HepG2 (cell line): ENCODE results near the gene KLHL36. TPM values are rescaled to one million over a fixed set of nuclear protein-coding genes. Genes with fewer than 3 reads are reported as not detected.

Experiments used
- AKAP8 ChIP-seq: sonication (generic); formaldehyde crosslinking; IDR thresholded peaks from 2 replicates; pipeline ENCODE4 v1.5.1; 2020; ENCODE audit warnings: mild to moderate bottlenecking, missing genetic modification reagents
- KAT2B ChIP-seq: fragments of 150-350 bp; IDR thresholded peaks from 2 replicates; pipeline ENCODE4 v1.6.1; 2014; ENCODE audit warnings: low read depth, low read length, borderline replicate concordance
- MBNL3 ChIP-seq: fragments of 250-450 bp; sonication (Bioruptor Pico); conservative IDR thresholded peaks from 2 replicates; pipeline ENCODE4 v1.8.0; 2022; ENCODE audit warnings: mild to moderate bottlenecking, inconsistent platforms
- PITX1 ChIP-seq: sonication (generic); formaldehyde crosslinking; IDR thresholded peaks from 2 replicates; pipeline ENCODE4 v1.5.1; 2020; ENCODE audit warnings: mild to moderate bottlenecking, missing genetic modification reagents
- SMYD3 ChIP-seq: sonication (generic); formaldehyde crosslinking; IDR thresholded peaks from 2 replicates; pipeline ENCODE4 v1.8.1; 2023; ENCODE audit warnings: mild to moderate bottlenecking, missing genetic modification reagents
- SOX13 ChIP-seq, 3 experiments: fragments of 450-650 bp in 1 of 3; sonication (generic) in 1 of 3; formaldehyde crosslinking in 1 of 3; IDR thresholded peaks in 2 of 3; conservative IDR thresholded peaks in 1 of 3; 2 replicates each; pipeline versions ENCODE4 v1.5.0 to v1.6.1; 2016 to 2020; ENCODE audit warnings: antibody characterized with exemption in 1 of 3, mild to moderate bottlenecking in 1 of 3, missing compliant biosample characterization in 1 of 3, missing genetic modification reagents in 1 of 3, moderate library complexity in 1 of 3
- TBL1XR1 ChIP-seq: fragments of 150-350 bp; IDR thresholded peaks from 2 replicates; pipeline ENCODE4 v1.6.1; 2014; ENCODE audit warnings: borderline replicate concordance, low read length; ENCODE audit not compliant: partially characterized antibody
- TCF7 ChIP-seq: sonication (generic); IDR thresholded peaks from 2 replicates; pipeline ENCODE4 v1.6.1; 2016; ENCODE audit warnings: antibody characterized with exemption, low read depth
- ZFX ChIP-seq: sonication (generic); formaldehyde crosslinking; IDR thresholded peaks from 2 replicates; pipeline ENCODE4 v1.4.0; 2020; ENCODE audit warnings: mild to moderate bottlenecking, low read depth, missing genetic modification reagents, moderate library complexity
- ZNF143 ChIP-seq: sonication (generic); formaldehyde crosslinking; IDR thresholded peaks from 2 replicates; pipeline ENCODE4 v1.4.0; 2020; ENCODE audit warnings: missing genetic modification reagents
- ZNF263 ChIP-seq: sonication (generic); formaldehyde crosslinking; IDR thresholded peaks from 2 replicates; pipeline ENCODE4 v1.4.0; 2020; ENCODE audit warnings: missing genetic modification reagents
- ZNF350 ChIP-seq: sonication (generic); formaldehyde crosslinking; IDR thresholded peaks from 2 replicates; pipeline ENCODE4 v1.4.0; 2020; ENCODE audit warnings: mild to moderate bottlenecking, low read depth, missing genetic modification reagents, borderline replicate concordance
- ZNF484 ChIP-seq: sonication (generic); formaldehyde crosslinking; IDR thresholded peaks from 2 replicates; pipeline ENCODE4 v1.5.1; 2020; ENCODE audit warnings: mild to moderate bottlenecking, low read depth, missing genetic modification reagents, borderline replicate concordance
- polyA plus RNA-seq, 8 experiments: library from polyadenylated mRNA; depleted of rRNA in 3 of 8; stranded (reverse) in 7 of 8; unstranded in 1 of 8; fragments of >200 nt; fragmentation: Illumina TruSeq in 4 of 8; extraction: Trizol in 4 of 8; gene quantifications; 2 replicates each; pipeline versions ENCODE4 v1.2.1 to v1.2.3, GENCODE V29; 2011 to 2016; ENCODE audit warnings: low read depth in 4 of 8, missing spikeins in 1 of 8, mixed read lengths in 1 of 8; ENCODE audit not compliant: insufficient read depth in 1 of 8
- total RNA-seq, 5 experiments: library from RNA; depleted of rRNA; stranded (reverse); fragments of >200 nt; fragmentation: Illumina TruSeq; extraction: Trizol; gene quantifications; 2 replicates each; pipeline ENCODE4 v1.2.3, GENCODE V29; 2016; ENCODE audit warnings: low read depth in 1 of 5
- TF ChIP-seq, protein P1 (sequence below): IDR thresholded peaks from 2 replicates; pipeline ENCODE4 v1.4.0; 2020; ENCODE audit warnings: mild to moderate bottlenecking, missing genetic modification reagents
- TF ChIP-seq, protein P2 (sequence below): sonication (generic); formaldehyde crosslinking; IDR thresholded peaks from 2 replicates; pipeline ENCODE4 v1.4.0; 2020; ENCODE audit warnings: missing genetic modification reagents

KLHL36 gene
- total and polyA plus RNA-seq, 2 of the 13 experiments (the other 11 are each of a cell fraction or from before 2014, with no cell fraction given), result 24.3 to 26.0 TPM

DNA sequence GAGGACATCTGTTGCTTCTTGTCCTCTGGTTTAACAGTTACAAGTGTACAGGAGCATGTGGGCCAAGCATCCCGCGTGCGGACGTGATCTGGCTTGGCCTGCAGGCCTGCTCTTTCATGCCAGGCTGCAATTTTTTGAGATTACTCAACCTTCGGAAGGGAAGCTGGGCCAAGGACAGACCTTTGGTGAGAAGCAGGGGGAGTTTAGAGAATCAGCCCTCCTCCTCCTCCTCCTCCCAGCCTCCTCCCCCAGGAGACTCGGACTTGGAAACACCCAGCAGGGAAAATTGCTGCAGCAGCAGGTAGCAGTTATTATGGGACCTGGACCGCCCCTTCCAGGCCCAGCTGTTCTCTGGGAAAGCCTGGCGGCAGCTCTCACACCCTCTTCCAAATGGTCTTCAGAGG is 5.1 kb upstream of the KLHL36 start (continued):
- TF ChIP-seq, protein P1, sequence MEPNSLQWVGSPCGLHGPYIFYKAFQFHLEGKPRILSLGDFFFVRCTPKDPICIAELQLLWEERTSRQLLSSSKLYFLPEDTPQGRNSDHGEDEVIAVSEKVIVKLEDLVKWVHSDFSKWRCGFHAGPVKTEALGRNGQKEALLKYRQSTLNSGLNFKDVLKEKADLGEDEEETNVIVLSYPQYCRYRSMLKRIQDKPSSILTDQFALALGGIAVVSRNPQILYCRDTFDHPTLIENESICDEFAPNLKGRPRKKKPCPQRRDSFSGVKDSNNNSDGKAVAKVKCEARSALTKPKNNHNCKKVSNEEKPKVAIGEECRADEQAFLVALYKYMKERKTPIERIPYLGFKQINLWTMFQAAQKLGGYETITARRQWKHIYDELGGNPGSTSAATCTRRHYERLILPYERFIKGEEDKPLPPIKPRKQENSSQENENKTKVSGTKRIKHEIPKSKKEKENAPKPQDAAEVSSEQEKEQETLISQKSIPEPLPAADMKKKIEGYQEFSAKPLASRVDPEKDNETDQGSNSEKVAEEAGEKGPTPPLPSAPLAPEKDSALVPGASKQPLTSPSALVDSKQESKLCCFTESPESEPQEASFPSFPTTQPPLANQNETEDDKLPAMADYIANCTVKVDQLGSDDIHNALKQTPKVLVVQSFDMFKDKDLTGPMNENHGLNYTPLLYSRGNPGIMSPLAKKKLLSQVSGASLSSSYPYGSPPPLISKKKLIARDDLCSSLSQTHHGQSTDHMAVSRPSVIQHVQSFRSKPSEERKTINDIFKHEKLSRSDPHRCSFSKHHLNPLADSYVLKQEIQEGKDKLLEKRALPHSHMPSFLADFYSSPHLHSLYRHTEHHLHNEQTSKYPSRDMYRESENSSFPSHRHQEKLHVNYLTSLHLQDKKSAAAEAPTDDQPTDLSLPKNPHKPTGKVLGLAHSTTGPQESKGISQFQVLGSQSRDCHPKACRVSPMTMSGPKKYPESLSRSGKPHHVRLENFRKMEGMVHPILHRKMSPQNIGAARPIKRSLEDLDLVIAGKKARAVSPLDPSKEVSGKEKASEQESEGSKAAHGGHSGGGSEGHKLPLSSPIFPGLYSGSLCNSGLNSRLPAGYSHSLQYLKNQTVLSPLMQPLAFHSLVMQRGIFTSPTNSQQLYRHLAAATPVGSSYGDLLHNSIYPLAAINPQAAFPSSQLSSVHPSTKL (CRISPR knock-in tag), result peak; percentile 50
- TF ChIP-seq PITX1 (CRISPR knock-in tag) (peak; percentile 14; the same call in 1 of the 2 replicates), ZNF484 (no peak), ZNF263 (peak; percentile 95), KAT2B (no peak), MBNL3 (CRISPR knock-in tag) (no peak), SOX13 (IDR thresholded peaks at IDR 0.05) (no peak), SOX13 (CRISPR knock-in tag; conservative IDR thresholded peaks at IDR 0.05 in 1 of 2, IDR thresholded peaks at IDR 0.05 in 1 of 2) (0 out of 4 replicates have a peak, but pooled peaks of 1 of the 2 experiments have one; percentile 15), TCF7 (no peak), SMYD3 (no peak), TBL1XR1 (no peak), ZFX (CRISPR knock-in tag) (peak; percentile 75), AKAP8 (CRISPR knock-in tag) (0 out of 2 replicates have a peak, but pooled peaks have one; percentile 38), ZNF143 (0 out of 2 replicates have a peak, but pooled peaks have one; percentile 8), ZNF350 (no peak)
- TF ChIP-seq, protein P2, sequence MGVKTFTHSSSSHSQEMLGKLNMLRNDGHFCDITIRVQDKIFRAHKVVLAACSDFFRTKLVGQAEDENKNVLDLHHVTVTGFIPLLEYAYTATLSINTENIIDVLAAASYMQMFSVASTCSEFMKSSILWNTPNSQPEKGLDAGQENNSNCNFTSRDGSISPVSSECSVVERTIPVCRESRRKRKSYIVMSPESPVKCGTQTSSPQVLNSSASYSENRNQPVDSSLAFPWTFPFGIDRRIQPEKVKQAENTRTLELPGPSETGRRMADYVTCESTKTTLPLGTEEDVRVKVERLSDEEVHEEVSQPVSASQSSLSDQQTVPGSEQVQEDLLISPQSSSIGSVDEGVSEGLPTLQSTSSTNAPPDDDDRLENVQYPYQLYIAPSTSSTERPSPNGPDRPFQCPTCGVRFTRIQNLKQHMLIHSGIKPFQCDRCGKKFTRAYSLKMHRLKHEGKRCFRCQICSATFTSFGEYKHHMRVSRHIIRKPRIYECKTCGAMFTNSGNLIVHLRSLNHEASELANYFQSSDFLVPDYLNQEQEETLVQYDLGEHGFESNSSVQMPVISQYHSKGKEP (CRISPR knock-in tag), result no peak
